SK-N-SH treated with all-trans-retinoic acid at 6 μM for 48 hours (cell line): ENCODE results near the gene PCBP3.

Experiments used
- ARNTL ChIP-seq: fragments of 450-650 bp; formaldehyde crosslinking; IDR thresholded peaks from 2 replicates; pipeline ENCODE4 v1.5.0; 2020; ENCODE audit warnings: low read depth, mild to moderate bottlenecking, moderate library complexity, borderline replicate concordance
- CSRNP3 ChIP-seq: fragments of 250-450 bp; sonication (Bioruptor Pico); IDR thresholded peaks from 2 replicates; pipeline ENCODE4 v1.5.1; 2021; ENCODE audit warnings: mild to moderate bottlenecking, moderate library complexity
- PATZ1 ChIP-seq: fragments of 250-450 bp; sonication (Bioruptor Pico); IDR thresholded peaks from 2 replicates; pipeline ENCODE4 v1.8.0; 2020; ENCODE audit warnings: mild to moderate bottlenecking, moderate library complexity, borderline replicate concordance
- PPARA ChIP-seq: fragments of 250-450 bp; sonication (Bioruptor Pico); IDR thresholded peaks from 2 replicates; pipeline ENCODE4 v1.5.0; 2020; ENCODE audit warnings: mild to moderate bottlenecking, borderline replicate concordance
- SNAI2 ChIP-seq: fragments of 250-450 bp; sonication (Bioruptor Pico); IDR thresholded peaks from 2 replicates; pipeline ENCODE4 v1.5.0; 2020; ENCODE audit warnings: mild to moderate bottlenecking, moderate library complexity
- TSHZ2 ChIP-seq: fragments of 250-450 bp; sonication (Bioruptor Pico); IDR thresholded peaks from 2 replicates; pipeline ENCODE4 v1.5.0; 2020; ENCODE audit warnings: mild to moderate bottlenecking, moderate library complexity
- ZC3H10 ChIP-seq: fragments of 250-450 bp; sonication (Bioruptor Pico); IDR thresholded peaks from 2 replicates; pipeline ENCODE4 v1.5.1; 2021; ENCODE audit warnings: mild to moderate bottlenecking, moderate library complexity
- ZFP3 ChIP-seq: fragments of 250-450 bp; sonication (Bioruptor Pico); IDR thresholded peaks from 2 replicates; pipeline ENCODE4 v1.5.0; 2020; ENCODE audit warnings: mild to moderate bottlenecking, moderate library complexity
- ZFP30 ChIP-seq: fragments of 450-650 bp; formaldehyde crosslinking; IDR thresholded peaks from 2 replicates; pipeline ENCODE4 v1.5.0; 2022; ENCODE audit warnings: mild to moderate bottlenecking, moderate library complexity
- ZNF565 ChIP-seq: fragments of 450-650 bp; formaldehyde crosslinking; conservative IDR thresholded peaks from 2 replicates; pipeline ENCODE4 v1.5.0; 2020; ENCODE audit warnings: low read depth, mild to moderate bottlenecking, moderate library complexity
- ZNF70 ChIP-seq: fragments of 450-650 bp; formaldehyde crosslinking; IDR thresholded peaks from 2 replicates; pipeline ENCODE4 v1.5.0; 2020; ENCODE audit warnings: mild to moderate bottlenecking, moderate library complexity
- ZNF8 ChIP-seq: fragments of 450-650 bp; formaldehyde crosslinking; IDR thresholded peaks from 2 replicates; pipeline ENCODE4 v1.5.0; 2020; ENCODE audit warnings: mild to moderate bottlenecking, moderate library complexity

- no peak for TF ChIP-seq SNAI2 (CRISPR knock-in tag)
- no peak for TF ChIP-seq ZFP30 (CRISPR knock-in tag)
- TF ChIP-seq PPARA: no peak
- no peak for TF ChIP-seq ZC3H10 (CRISPR knock-in tag)
- no peak for TF ChIP-seq PATZ1 (CRISPR knock-in tag)
- no peak for TF ChIP-seq TSHZ2 (CRISPR knock-in tag)
- no peak for TF ChIP-seq ARNTL (CRISPR knock-in tag)
- TF ChIP-seq ZFP3 (CRISPR knock-in tag): no peak
- no peak for TF ChIP-seq ZNF8 (CRISPR knock-in tag)
- no peak for TF ChIP-seq ZNF70 (CRISPR knock-in tag)
- TF ChIP-seq CSRNP3 (CRISPR knock-in tag): no peak
- TF ChIP-seq ZNF565 (CRISPR knock-in tag): no peak
Measured at GRCh38 chr21:45947296-45947695, 303.8 kb downstream of the PCBP3 start.
